GM12878 (cell line): Measurements from ENCODE around the gene FAM78A. TPM values are rescaled to one million over a fixed set of nuclear protein-coding genes. Genes with fewer than 3 reads are reported as not detected.

Experiments used
- ATAC-seq: fragments of 200-7000 bp; cut with Tn5 transposase; 3 replicates; pipeline ENCODE4 v1.9.1; 2020; ENCODE audit warnings: mild to moderate bottlenecking, moderate library complexity
- BruUV-seq: library from RNA; stranded (reverse); fragments of 400-500 nt; replicated peaks from 2 replicates; lab custom pipeline; 2021; lab: Mats Ljungman, UMichigan
- CTCF ChIA-PET: fragments of 300-600 bp; sonication (Branson Sonifier 250); formaldehyde crosslinking; extraction: SDS; loops from one replicate; lab custom pipeline; 2021; ENCODE audit warnings: inconsistent platforms; lab: Yijun Ruan, JAX
- POLR2A ChIA-PET: fragments of 350-600 bp; formaldehyde crosslinking; extraction: SDS; loops from one replicate; lab custom pipeline; 2021; ENCODE audit warnings: inconsistent platforms; lab: Charles Lee
- RAD21 ChIA-PET: fragments of 300-600 bp; sonication (Branson Sonifier 250); formaldehyde crosslinking; loops from one replicate; lab custom pipeline; 2023; ENCODE audit warnings: antibody characterized with exemption; ENCODE audit not compliant: unreplicated experiment; lab: Charles Lee
- SMC1A ChIA-PET: fragments of 300-600 bp; sonication (Branson Sonifier 250); formaldehyde crosslinking; loops from one replicate; lab custom pipeline; 2023; ENCODE audit not compliant: unreplicated experiment, uncharacterized antibody; lab: Charles Lee
- DNase-seq: peaks from one replicate; pipeline ENCODE4 v3.0.0-alpha.2; 2011; ENCODE audit warnings: low read depth, low spot score
- FAIRE-seq: peaks from 3 replicates; lab custom pipeline; 2011; peaks lifted over from hg19 to GRCh38; lab: Jason Lieb, UNC
- H2AFZ ChIP-seq: 2 replicates; pipeline ENCODE4 v1.6.0; 2011; ENCODE audit warnings: low read depth, low read length, control low read depth; ENCODE audit not compliant: control insufficient read depth
- H3K27ac ChIP-seq: 2 replicates; pipeline ENCODE4 v1.5.1; 2011; ENCODE audit warnings: control low read depth; ENCODE audit not compliant: control insufficient read depth, insufficient read depth
- H3K27me3 ChIP-seq, 2 experiments: replicated peaks in 1 of 2; 2 replicates each; pipeline versions ENCODE4 v1.6.0 to v1.6.1; 2011; ENCODE audit warnings: low read length in 1 of 2; ENCODE audit not compliant: control insufficient read depth in 2 of 2, insufficient read depth in 2 of 2
- H3K36me3 ChIP-seq, 2 experiments: 2 replicates each; pipeline ENCODE4 v1.5.1; 2011; ENCODE audit warnings: low read length in 1 of 2; ENCODE audit not compliant: control insufficient read depth in 2 of 2, insufficient read depth in 2 of 2
- H3K4me1 ChIP-seq: 2 replicates; pipeline ENCODE4 v1.6.1; 2011; ENCODE audit warnings: mild to moderate bottlenecking, low read length, moderate library complexity, mixed read lengths; ENCODE audit not compliant: control insufficient read depth, insufficient read depth
- H3K4me2 ChIP-seq: 2 replicates; pipeline ENCODE4 v1.6.0; 2011; ENCODE audit warnings: control low read depth; ENCODE audit not compliant: control insufficient read depth, insufficient read depth
- H3K4me3 ChIP-seq: fragments of 200-600 bp; sonication (generic); 2 replicates; pipeline ENCODE4 v1.5.1; 2016
- H3K79me2 ChIP-seq: 2 replicates; pipeline ENCODE4 v1.6.0; 2011; ENCODE audit warnings: low read length; ENCODE audit not compliant: control insufficient read depth, insufficient read depth
- H3K9ac ChIP-seq: 2 replicates; pipeline ENCODE4 v1.8.0; 2011; ENCODE audit warnings: low read length, control low read depth, mixed read lengths; ENCODE audit not compliant: control insufficient read depth, insufficient read depth
- H3K9me3 ChIP-seq: replicated peaks from 3 replicates; pipeline ENCODE4 v1.5.1; 2011; ENCODE audit warnings: mild to moderate bottlenecking, low read length; ENCODE audit not compliant: control insufficient read depth, insufficient read depth
- H4K20me1 ChIP-seq: 2 replicates; pipeline ENCODE4 v1.6.0; 2011; ENCODE audit not compliant: control insufficient read depth, insufficient read depth
- ZNF687 ChIP-seq: fragments of 450-650 bp; IDR thresholded peaks from 2 replicates; pipeline ENCODE4 v1.6.1; 2017; ENCODE audit warnings: mild to moderate bottlenecking, moderate library complexity
- WGBS: methylation state at CpG from one replicate; pipeline ENCODE4 v1.1.6; 2016; ENCODE audit warnings: low lambda C conversion rate; ENCODE audit not compliant: insufficient replicate concordance, insufficient coverage; ENCODE audit errors: missing lambda C conversion rate; 5-methylcytosine and 5-hydroxymethylcytosine counted together
- in situ Hi-C: fragments of 300-500 bp; cut with MboI; formaldehyde crosslinking; loops from 9 replicates; pipeline ENCODE4 v1.14.3; 2018; ENCODE audit warnings: mixed read lengths
- intact Hi-C: fragments of 100-400 bp; cut with micrococcal nuclease; formaldehyde crosslinking; loops from one replicate; pipeline ENCODE4 v1.14.2; 2022; ENCODE audit not compliant: unreplicated experiment
- polyA plus RNA-seq, 11 experiments: library from polyadenylated mRNA; depleted of rRNA in 4 of 11; unstranded in 6 of 11; stranded (reverse) in 5 of 11; fragments of >200 nt; fragmentation: Nextera tagmentation in 4 of 11; fragmentation: Illumina TruSeq in 1 of 11; extraction: Ambion mirVana in 4 of 11; extraction: Trizol in 1 of 11; gene quantifications; 1 replicate in 1 of 11; 2 replicates in 10 of 11; pipeline versions ENCODE4 v1.2.1 to v1.2.3, GENCODE V29; 2011 to 2016; ENCODE audit warnings: inconsistent platforms in 2 of 11, missing spikeins in 2 of 11, low read depth in 1 of 11
- total RNA-seq, 4 experiments: library from RNA; depleted of rRNA in 3 of 4; stranded (reverse); fragments of >200 nt in 3 of 4; fragmentation: Illumina TruSeq in 1 of 4; extraction: Trizol in 1 of 4; gene quantifications; 2 replicates each; pipeline versions ENCODE4 v1.2.1 to v1.2.3, GENCODE V29; 2013 to 2021

The FAM78A gene
- total and polyA plus RNA-seq, 10 of the 15 experiments (the other 5 are each of a cell fraction or from before 2014, with no cell fraction given), result 0.18 to 32.5 (median 12.2) TPM

DNA sequence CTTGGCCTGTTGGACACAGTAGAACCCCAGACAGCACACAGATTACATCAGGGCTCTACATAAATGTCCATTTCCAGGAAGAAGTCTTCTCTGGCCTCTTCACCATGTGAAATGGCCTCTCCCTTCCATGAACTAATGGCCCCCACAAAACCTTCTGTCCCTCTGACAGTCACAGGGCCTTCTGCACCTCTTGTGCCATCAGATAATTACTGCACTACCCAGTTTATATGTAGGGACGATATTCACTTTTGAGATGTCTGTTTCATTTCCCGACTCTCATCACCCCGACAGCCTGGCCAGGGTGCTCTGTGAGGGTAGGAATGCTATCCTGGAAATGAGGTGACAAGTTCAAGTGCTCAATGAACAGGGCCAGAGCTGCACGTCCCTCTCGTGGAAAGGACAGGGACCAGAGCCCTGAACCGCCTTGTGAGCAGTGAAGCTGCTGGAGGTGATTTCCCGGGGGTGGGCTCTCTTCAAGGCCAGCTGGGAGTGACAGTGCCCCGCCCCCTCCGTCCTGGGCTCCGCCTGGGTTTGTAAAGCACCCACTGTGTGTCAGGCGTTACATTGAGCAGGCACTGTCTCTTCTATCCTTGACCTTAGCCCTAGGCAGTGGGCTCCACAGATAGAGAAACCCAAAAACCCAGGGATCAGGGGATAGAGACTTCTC lies 3.0 kb upstream of the FAM78A start:
- no peak overlapping the region for H3K27ac ChIP-seq
- DNase-seq, result no peak
- no peak for TF ChIP-seq ZNF687
- CTCF ChIA-PET, result interaction anchor here (0.5 to 2.4 kb wide), 4 partner anchors 23 to 100 kb away, joined by 4 to 10 read pairs (median 8); no protein-coding TSS in a partner anchor
- RAD21 ChIA-PET, result interaction anchor here (0.5 to 1.6 kb wide), 3 partner anchors 11 to 99 kb away, joined by 3 to 5 read pairs (median 5); no protein-coding TSS in a partner anchor
- no peak overlapping the region for H3K4me3 ChIP-seq
- H3K4me1 ChIP-seq, result 0 out of 2 replicates have a peak, but pooled peaks cover 3% of the 10 kb centered on the region
- H3K4me2 ChIP-seq, result no peak overlapping the region
- BruUV-seq, result no TSS peak
- in situ Hi-C loops, result no loop called here
- ATAC-seq, result no peak
- no peak overlapping the region for H3K9ac ChIP-seq
- no peak overlapping the region for H2AFZ ChIP-seq
- POLR2A ChIA-PET, result interaction anchor here (0.5 to 1.1 kb wide), 3 partner anchors 10 to 37 kb away, joined by 3 read pairs; partner anchors contain the start of gene PLPP7
- H3K36me3 ChIP-seq, result no peaks in the 10 kb centered on the region
- peaks cover 5 to 6% of the 10 kb centered on the region in 2 experiments; a peak in 3 of 4 replicates for H3K27me3 ChIP-seq
- FAIRE-seq, result no peak
- no peaks in the 10 kb centered on the region for H3K9me3 ChIP-seq
- intact Hi-C loops, result no loop called here
- H3K79me2 ChIP-seq, result peaks cover 29% of the 10 kb centered on the region
- WGBS, result 34% methylated on average over 11 of the region's 11 CpGs
- no peaks in the 10 kb centered on the region for H4K20me1 ChIP-seq
- SMC1A ChIA-PET, result interaction anchor here (1.5 kb wide), 1 partner anchor 16 kb away, joined by 3 read pairs; no protein-coding TSS in a partner anchor
